HepG2 (cell line): Measurements from ENCODE around the gene STRN4. TPM values are rescaled to one million over a fixed set of nuclear protein-coding genes. Genes with fewer than 3 reads are reported as not detected.

Experiments
- ATAC-seq: fragments of 200-7000 bp; cut with Tn5 transposase; 3 replicates; pipeline ENCODE4 v1.9.1; 2020; ENCODE audit warnings: mild to moderate bottlenecking, moderate library complexity
- BruUV-seq: library from RNA; stranded (reverse); fragments of 400-500 nt; replicated peaks from 2 replicates; lab custom pipeline; 2021; lab: Mats Ljungman, UMichigan
- CTCF ChIA-PET: fragments of 300-600 bp; formaldehyde crosslinking; extraction: SDS; loops from one replicate; lab custom pipeline; 2021; ENCODE audit warnings: low total read pairs, inconsistent platforms, low intra/inter-chr PET ratio; lab: Yijun Ruan, JAX
- POLR2A ChIA-PET: fragments of 350-600 bp; sonication (Branson Sonifier 250); formaldehyde crosslinking; loops from one replicate; lab custom pipeline; 2020; ENCODE audit warnings: antibody characterized with exemption, inconsistent platforms; lab: Yijun Ruan, JAX
- DNase-seq: peaks from one replicate; pipeline ENCODE4 v3.0.0-alpha.2; 2015; ENCODE audit warnings: low spot score
- FAIRE-seq: peaks from 3 replicates; lab custom pipeline; 2011; peaks lifted over from hg19 to GRCh38; lab: Jason Lieb, UNC
- H2AFZ ChIP-seq: one replicate; pipeline ENCODE4 v1.6.1; 2011; ENCODE audit warnings: low read length, inconsistent platforms
- H3K27ac ChIP-seq: fragments of 300-600 bp; 3 replicates; pipeline ENCODE4 v1.8.0; 2011; ENCODE audit warnings: mixed run types, mild to moderate bottlenecking, mixed read lengths, low read length, inconsistent platforms; ENCODE audit not compliant: insufficient read depth; ENCODE audit errors: extremely low read length
- H3K27me3 ChIP-seq, 2 experiments: fragments of 200-600 bp in 1 of 2; 2 replicates in 1 of 2; 3 replicates in 1 of 2; pipeline versions ENCODE4 v1.6.0 to v1.8.0; 2011; ENCODE audit warnings: low read length in 2 of 2, mild to moderate bottlenecking in 2 of 2, moderate library complexity in 2 of 2, inconsistent platforms in 1 of 2; ENCODE audit not compliant: insufficient read depth in 2 of 2, control insufficient read depth in 1 of 2
- H3K36me3 ChIP-seq, 2 experiments: fragments of 200-600 bp in 1 of 2; replicated peaks in 1 of 2; 2 replicates in 1 of 2; 3 replicates in 1 of 2; pipeline versions ENCODE4 v1.5.1 to v1.8.0; 2011; ENCODE audit warnings: low read length in 2 of 2, inconsistent platforms in 1 of 2; ENCODE audit not compliant: insufficient read depth in 2 of 2, control insufficient read depth in 1 of 2
- H3K4me1 ChIP-seq: 2 replicates; pipeline ENCODE4 v1.5.1; 2012; ENCODE audit warnings: low read length, inconsistent platforms; ENCODE audit not compliant: insufficient read depth
- H3K4me2 ChIP-seq: 2 replicates; pipeline ENCODE4 v1.6.0; 2011; ENCODE audit warnings: low read depth, low read length, inconsistent platforms
- H3K4me3 ChIP-seq, 3 experiments: fragments of 200-600 bp in 1 of 3; sonication (generic), shearing (Covaris generic) in 1 of 3; replicated peaks in 1 of 3; 2 replicates each; pipeline ENCODE4 v1.5.1; 2011 to 2016; ENCODE audit warnings: low read length in 3 of 3, inconsistent platforms in 2 of 3, low read depth in 2 of 3, mild to moderate bottlenecking in 2 of 3, control low read depth in 1 of 3, mixed read lengths in 1 of 3; ENCODE audit not compliant: insufficient read depth in 1 of 3
- H3K79me2 ChIP-seq: one replicate; pipeline ENCODE4 v1.6.1; 2011; ENCODE audit warnings: low read length, inconsistent platforms; ENCODE audit not compliant: insufficient read depth
- H3K9ac ChIP-seq: 2 replicates; pipeline ENCODE4 v1.6.0; 2011; ENCODE audit warnings: mild to moderate bottlenecking, low read depth, low read length, inconsistent platforms; ENCODE audit not compliant: insufficient read depth
- H3K9me3 ChIP-seq: 2 replicates; pipeline ENCODE4 v1.5.1; 2012; ENCODE audit warnings: mild to moderate bottlenecking, low read length
- H4K20me1 ChIP-seq: 2 replicates; pipeline ENCODE4 v1.6.0; 2011; ENCODE audit warnings: inconsistent platforms, mild to moderate bottlenecking, low read length, moderate library complexity; ENCODE audit not compliant: insufficient read depth
- CC2D1A ChIP-seq: sonication (generic); formaldehyde crosslinking; IDR thresholded peaks from 2 replicates; pipeline ENCODE4 v1.8.1; 2023; ENCODE audit warnings: mild to moderate bottlenecking, missing genetic modification reagents
- RCOR2 ChIP-seq: IDR thresholded peaks from 2 replicates; pipeline ENCODE4 v1.6.1; 2016; ENCODE audit warnings: missing biosample characterization, missing genetic modification reagents
- ZBTB37 ChIP-seq: sonication (generic); formaldehyde crosslinking; IDR thresholded peaks from 2 replicates; pipeline ENCODE4 v1.4.0; 2020; ENCODE audit warnings: mild to moderate bottlenecking, missing genetic modification reagents
- ZNF460 ChIP-seq: sonication (generic); formaldehyde crosslinking; IDR thresholded peaks from 2 replicates; pipeline ENCODE4 v1.5.1; 2020; ENCODE audit warnings: missing genetic modification reagents, mild to moderate bottlenecking, borderline replicate concordance
- ZNF687 ChIP-seq: sonication (generic); formaldehyde crosslinking; IDR thresholded peaks from 2 replicates; pipeline ENCODE4 v1.5.1; 2020; ENCODE audit warnings: mild to moderate bottlenecking, missing genetic modification reagents, moderate library complexity
- WGBS: methylation state at CpG from one replicate; pipeline ENCODE4 v1.1.6; 2017; ENCODE audit warnings: low lambda C conversion rate; 5-methylcytosine and 5-hydroxymethylcytosine counted together
- in situ Hi-C: cut with HindIII; loops from 2 replicates; pipeline ENCODE4 v1.10.0; 2017; ENCODE audit warnings: low pct_unique_long_range_greater_than_20kb; ENCODE audit not compliant: extremely low pct_ligation_motif_present
- intact Hi-C: fragments of 100-400 bp; cut with micrococcal nuclease; formaldehyde crosslinking; loops from one replicate; pipeline ENCODE4 v1.10.0; 2022; ENCODE audit not compliant: unreplicated experiment
- polyA plus RNA-seq, 8 experiments: library from polyadenylated mRNA; depleted of rRNA in 3 of 8; stranded (reverse) in 7 of 8; unstranded in 1 of 8; fragments of >200 nt; fragmentation: Illumina TruSeq in 4 of 8; extraction: Trizol in 4 of 8; gene quantifications; 2 replicates each; pipeline versions ENCODE4 v1.2.1 to v1.2.3, GENCODE V29; 2011 to 2016; ENCODE audit warnings: low read depth in 4 of 8, missing spikeins in 1 of 8, mixed read lengths in 1 of 8; ENCODE audit not compliant: insufficient read depth in 1 of 8
- total RNA-seq, 5 experiments: library from RNA; depleted of rRNA; stranded (reverse); fragments of >200 nt; fragmentation: Illumina TruSeq; extraction: Trizol; gene quantifications; 2 replicates each; pipeline ENCODE4 v1.2.3, GENCODE V29; 2016; ENCODE audit warnings: low read depth in 1 of 5

STRN4 gene
- total and polyA plus RNA-seq, 2 of the 13 experiments (the other 11 are each of a cell fraction or from before 2014, with no cell fraction given): 43.1 to 57.3 TPM

DNA sequence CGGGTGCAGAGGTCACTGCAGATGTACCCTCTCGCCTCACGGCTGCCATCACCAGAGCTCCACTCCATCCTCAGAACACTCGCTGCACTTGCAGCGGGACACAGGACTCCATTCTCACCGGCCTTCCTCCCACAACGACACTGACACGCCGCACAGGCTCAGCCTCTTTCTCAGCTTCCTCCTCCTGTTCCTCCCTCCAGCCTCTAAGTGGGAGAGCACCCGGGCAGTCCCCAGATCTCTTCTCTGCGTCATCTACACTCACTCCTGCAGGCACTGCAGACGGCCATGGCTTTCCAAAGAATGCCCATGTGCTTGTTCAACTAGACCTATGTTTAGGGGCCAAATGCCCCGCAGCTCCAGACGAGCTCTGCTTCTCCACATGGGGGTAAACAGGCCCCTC lies 14.7 kb downstream of the STRN4 start:
- WGBS: 96% methylated on average over 14 of the region's 14 CpGs
- TF ChIP-seq ZNF687 (no peak), RCOR2 (no peak), CC2D1A (CRISPR knock-in tag) (no peak), ZNF460 (CRISPR knock-in tag) (no peak), ZBTB37 (CRISPR knock-in tag) (no peak)
- TF ChIP-seq, all 625 proteins: peak for 0
- Histone ChIP-seq H2AFZ (no peak overlapping the region), H3K4me1 (no peaks in the 10 kb centered on the region), H3K9ac (no peak overlapping the region), H3K27ac (no peak overlapping the region), H4K20me1 (peaks cover 13% of the 10 kb centered on the region; the same call in 1 of the 2 replicates), H3K36me3 (peaks cover 52 to 82% of the 10 kb centered on the region in 2 experiments), H3K4me2 (no peak overlapping the region), H3K4me3 (no peak overlapping the region), H3K79me2 (no peaks in the 10 kb centered on the region), H3K9me3 (no peaks in the 10 kb centered on the region), H3K27me3 (no peaks in the 10 kb centered on the region)
- in situ Hi-C loops: no loop called here
- no TSS peak for BruUV-seq
- no peak for DNase-seq
- no peak for FAIRE-seq
- ATAC-seq: no peak
- ChIA-PET POLR2A (no interaction called here), CTCF (no interaction called here)
- intact Hi-C loops: no loop called here
